Ectodermal cell (in vitro differentiated cells): ENCODE results near the gene NLRP12.

Source experiments
- H3K27ac ChIP-seq: 2 replicates; pipeline ENCODE4 v1.7.0; 2013; ENCODE audit warnings: mild to moderate bottlenecking, low read depth, low read length; ENCODE audit not compliant: insufficient read depth, poor library complexity, severe bottlenecking
- H3K27me3 ChIP-seq: 2 replicates; pipeline ENCODE4 v1.7.0; 2013; ENCODE audit warnings: mild to moderate bottlenecking, low read length; ENCODE audit not compliant: insufficient read depth, control insufficient read depth, poor library complexity, severe bottlenecking
- H3K36me3 ChIP-seq: one replicate; pipeline ENCODE4 v1.7.0; 2013; ENCODE audit warnings: low read length; ENCODE audit not compliant: control insufficient read depth, insufficient read depth
- H3K4me1 ChIP-seq: one replicate; pipeline ENCODE4 v1.7.0; 2013; ENCODE audit warnings: low read length; ENCODE audit not compliant: control insufficient read depth, insufficient read depth
- H3K4me3 ChIP-seq: 2 replicates; pipeline ENCODE4 v1.7.0; 2013; ENCODE audit warnings: low read depth, low read length, control low read depth; ENCODE audit not compliant: insufficient read depth
- H3K9me3 ChIP-seq: 2 replicates; pipeline ENCODE4 v1.7.0; 2013; ENCODE audit warnings: mild to moderate bottlenecking, low read length, moderate library complexity; ENCODE audit not compliant: control insufficient read depth
- WGBS, 2 experiments: methylation state at CpG; one replicate each; pipeline ENCODE4 v1.1.7; 2013; ENCODE audit warnings: missing lambda C conversion rate in 2 of 2; 5-methylcytosine and 5-hydroxymethylcytosine counted together

NLRP12 gene

GRCh38 chr19:53809518-53810186, 14.5 kb downstream of the NLRP12 start:
- Histone ChIP-seq H3K27ac (no peak overlapping the region), H3K9me3 (no peaks in the 10 kb centered on the region), H3K27me3 (no peaks in the 10 kb centered on the region), H3K4me3 (no peak overlapping the region), H3K4me1 (no peaks in the 10 kb centered on the region), H3K36me3 (no peaks in the 10 kb centered on the region)
- 92 to 94% methylated on average over 28 of the region's 28 CpGs for WGBS, 2 experiments

GRCh38 chr19:53808710-53809125, 15.4 kb downstream of the NLRP12 start:
- H3K4me1 ChIP-seq = no peaks in the 10 kb centered on the region
- WGBS, 2 experiments = 12 to 31% methylated on average over 5 of the region's 5 CpGs
- H3K4me3 ChIP-seq = no peak overlapping the region
- no peaks in the 10 kb centered on the region for H3K9me3 ChIP-seq
- no peaks in the 10 kb centered on the region for H3K27me3 ChIP-seq
- no peak overlapping the region for H3K27ac ChIP-seq
- H3K36me3 ChIP-seq = no peaks in the 10 kb centered on the region

- no peaks in the 10 kb centered on the region for H3K4me1 ChIP-seq
- no peaks in the 10 kb centered on the region for H3K9me3 ChIP-seq
- no peak overlapping the region for H3K4me3 ChIP-seq
- H3K27ac ChIP-seq = no peak overlapping the region
- no peaks in the 10 kb centered on the region for H3K27me3 ChIP-seq
- 96% methylated on average over 9 of the region's 9 CpGs for WGBS, 2 experiments
- no peaks in the 10 kb centered on the region for H3K36me3 ChIP-seq
Observed at GRCh38 chr19:53801257-53801656, 22.9 kb downstream of the NLRP12 start.

- H3K4me1 ChIP-seq = no peaks in the 10 kb centered on the region
- H3K4me3 ChIP-seq = no peak overlapping the region
- no peak overlapping the region for H3K27ac ChIP-seq
- H3K9me3 ChIP-seq = no peaks in the 10 kb centered on the region
- 82 to 83% methylated on average over 4 of the region's 4 CpGs for WGBS, 2 experiments
- no peaks in the 10 kb centered on the region for H3K27me3 ChIP-seq
- H3K36me3 ChIP-seq = no peaks in the 10 kb centered on the region
Observed at GRCh38 chr19:53795019-53795418, 29.1 kb downstream of the NLRP12 start.

GRCh38 chr19:53792721-53793433, 31.2 kb downstream of the NLRP12 start:
- WGBS, 2 experiments = 40 to 41% methylated on average over 10 of the region's 10 CpGs
- H3K27me3 ChIP-seq = no peaks in the 10 kb centered on the region
- no peaks in the 10 kb centered on the region for H3K9me3 ChIP-seq
- H3K4me1 ChIP-seq = no peaks in the 10 kb centered on the region
- no peak overlapping the region for H3K4me3 ChIP-seq
- H3K27ac ChIP-seq = no peak overlapping the region
- H3K36me3 ChIP-seq = no peaks in the 10 kb centered on the region

- H3K27me3 ChIP-seq = no peaks in the 10 kb centered on the region
- H3K27ac ChIP-seq = no peak overlapping the region
- H3K36me3 ChIP-seq = no peaks in the 10 kb centered on the region
- H3K4me3 ChIP-seq = no peak overlapping the region
- no peaks in the 10 kb centered on the region for H3K4me1 ChIP-seq
- H3K9me3 ChIP-seq = no peaks in the 10 kb centered on the region
- WGBS, 2 experiments = 92% methylated on average over 21 of the region's 21 CpGs
Observed at GRCh38 chr19:53789708-53790678, 34.1 kb downstream of the NLRP12 start.

- WGBS, 2 experiments = 87 to 89% methylated on average over 15 of the region's 15 CpGs
- Histone ChIP-seq H3K4me1 (no peaks in the 10 kb centered on the region), H3K4me3 (no peak overlapping the region), H3K36me3 (no peaks in the 10 kb centered on the region), H3K27ac (no peak overlapping the region), H3K9me3 (no peaks in the 10 kb centered on the region), H3K27me3 (no peaks in the 10 kb centered on the region)
Observed at GRCh38 chr19:53787266-53787665, 36.8 kb downstream of the NLRP12 start.

- H3K4me1 ChIP-seq = no peaks in the 10 kb centered on the region
- no peaks in the 10 kb centered on the region for H3K9me3 ChIP-seq
- WGBS, 2 experiments = 90 to 93% methylated on average over 6 of the region's 7 CpGs
- no peaks in the 10 kb centered on the region for H3K36me3 ChIP-seq
- H3K4me3 ChIP-seq = no peak overlapping the region
- no peaks in the 10 kb centered on the region for H3K27me3 ChIP-seq
- H3K27ac ChIP-seq = no peak overlapping the region
Observed at GRCh38 chr19:53786744-53787143, 37.4 kb downstream of the NLRP12 start.

GRCh38 chr19:53785196-53785889, 38.8 kb downstream of the NLRP12 start:
- no peaks in the 10 kb centered on the region for H3K4me1 ChIP-seq
- no peak overlapping the region for H3K27ac ChIP-seq
- no peaks in the 10 kb centered on the region for H3K9me3 ChIP-seq
- no peak overlapping the region for H3K4me3 ChIP-seq
- no peaks in the 10 kb centered on the region for H3K27me3 ChIP-seq
- 81% methylated on average over 11 of the region's 11 CpGs for WGBS, 2 experiments
- H3K36me3 ChIP-seq = no peaks in the 10 kb centered on the region
